LNCaP clone FGC (cell line): Measurements from ENCODE around the gene VPREB3.

Source experiments
- DNase-seq: peaks from one replicate; pipeline ENCODE4 v3.0.0-alpha.2; 2011; ENCODE audit warnings: low read depth
- H3K4me3 ChIP-seq: 2 replicates; pipeline ENCODE4 v1.5.1; 2011; ENCODE audit warnings: mild to moderate bottlenecking, low read depth, low read length, control low read depth
- TF ChIP-seq, protein P1 (sequence below): IDR thresholded peaks from 2 replicates; pipeline ENCODE4 v1.5.1; 2012; ENCODE audit warnings: mild to moderate bottlenecking; ENCODE audit not compliant: control insufficient read depth, insufficient read depth; ENCODE audit errors: extremely low read depth

The VPREB3 gene

DNA sequence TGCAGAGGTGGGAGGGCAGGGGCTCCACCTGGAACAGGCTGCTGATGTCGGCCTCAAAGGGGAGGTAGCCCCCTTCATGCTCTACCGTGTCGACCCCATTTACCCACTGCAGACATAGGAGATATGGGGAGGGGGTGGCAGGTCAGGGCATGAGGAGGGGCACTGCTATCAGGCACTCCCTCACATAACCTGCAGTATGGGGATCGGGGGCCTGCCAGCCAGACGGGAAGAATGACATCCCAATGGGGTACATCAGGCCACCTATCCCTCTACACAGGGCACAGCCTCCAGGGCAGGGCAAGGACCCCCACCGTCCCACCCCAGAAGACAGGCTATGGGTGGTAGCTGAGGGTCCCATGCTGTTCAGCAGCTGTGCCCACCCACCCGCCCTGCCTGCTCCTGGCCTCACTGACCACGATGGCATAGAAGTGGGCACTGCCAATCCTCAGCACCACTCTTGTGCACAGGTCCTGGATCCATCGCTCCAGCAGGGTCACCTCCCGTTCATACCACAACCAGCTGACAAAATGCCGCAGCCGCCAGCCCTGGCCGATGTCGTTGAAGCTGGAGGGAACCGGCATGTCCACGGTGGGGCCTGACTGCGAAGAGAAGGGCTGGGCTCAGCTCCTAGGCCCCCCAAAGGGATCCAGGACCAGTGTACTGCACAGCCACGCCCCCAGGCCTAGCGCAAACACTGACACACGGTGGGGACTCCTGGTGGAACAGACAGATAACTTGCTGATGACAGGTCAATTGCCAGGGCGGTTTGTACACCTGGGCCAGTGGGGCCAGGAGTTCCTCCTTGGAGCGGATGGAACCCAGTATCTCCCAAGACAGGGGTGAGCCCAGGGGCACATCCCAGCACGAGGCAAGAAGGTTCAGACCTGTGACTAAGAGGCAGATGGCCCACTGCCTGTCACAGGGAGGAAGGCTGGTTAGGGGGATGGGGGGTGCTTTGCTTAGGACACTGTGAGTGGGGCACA is 39.3 kb downstream of the VPREB3 start:
- TF ChIP-seq, protein P1, sequence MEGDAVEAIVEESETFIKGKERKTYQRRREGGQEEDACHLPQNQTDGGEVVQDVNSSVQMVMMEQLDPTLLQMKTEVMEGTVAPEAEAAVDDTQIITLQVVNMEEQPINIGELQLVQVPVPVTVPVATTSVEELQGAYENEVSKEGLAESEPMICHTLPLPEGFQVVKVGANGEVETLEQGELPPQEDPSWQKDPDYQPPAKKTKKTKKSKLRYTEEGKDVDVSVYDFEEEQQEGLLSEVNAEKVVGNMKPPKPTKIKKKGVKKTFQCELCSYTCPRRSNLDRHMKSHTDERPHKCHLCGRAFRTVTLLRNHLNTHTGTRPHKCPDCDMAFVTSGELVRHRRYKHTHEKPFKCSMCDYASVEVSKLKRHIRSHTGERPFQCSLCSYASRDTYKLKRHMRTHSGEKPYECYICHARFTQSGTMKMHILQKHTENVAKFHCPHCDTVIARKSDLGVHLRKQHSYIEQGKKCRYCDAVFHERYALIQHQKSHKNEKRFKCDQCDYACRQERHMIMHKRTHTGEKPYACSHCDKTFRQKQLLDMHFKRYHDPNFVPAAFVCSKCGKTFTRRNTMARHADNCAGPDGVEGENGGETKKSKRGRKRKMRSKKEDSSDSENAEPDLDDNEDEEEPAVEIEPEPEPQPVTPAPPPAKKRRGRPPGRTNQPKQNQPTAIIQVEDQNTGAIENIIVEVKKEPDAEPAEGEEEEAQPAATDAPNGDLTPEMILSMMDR: no peak
- DNase-seq: no peak
- no peak overlapping the region for H3K4me3 ChIP-seq

DNA sequence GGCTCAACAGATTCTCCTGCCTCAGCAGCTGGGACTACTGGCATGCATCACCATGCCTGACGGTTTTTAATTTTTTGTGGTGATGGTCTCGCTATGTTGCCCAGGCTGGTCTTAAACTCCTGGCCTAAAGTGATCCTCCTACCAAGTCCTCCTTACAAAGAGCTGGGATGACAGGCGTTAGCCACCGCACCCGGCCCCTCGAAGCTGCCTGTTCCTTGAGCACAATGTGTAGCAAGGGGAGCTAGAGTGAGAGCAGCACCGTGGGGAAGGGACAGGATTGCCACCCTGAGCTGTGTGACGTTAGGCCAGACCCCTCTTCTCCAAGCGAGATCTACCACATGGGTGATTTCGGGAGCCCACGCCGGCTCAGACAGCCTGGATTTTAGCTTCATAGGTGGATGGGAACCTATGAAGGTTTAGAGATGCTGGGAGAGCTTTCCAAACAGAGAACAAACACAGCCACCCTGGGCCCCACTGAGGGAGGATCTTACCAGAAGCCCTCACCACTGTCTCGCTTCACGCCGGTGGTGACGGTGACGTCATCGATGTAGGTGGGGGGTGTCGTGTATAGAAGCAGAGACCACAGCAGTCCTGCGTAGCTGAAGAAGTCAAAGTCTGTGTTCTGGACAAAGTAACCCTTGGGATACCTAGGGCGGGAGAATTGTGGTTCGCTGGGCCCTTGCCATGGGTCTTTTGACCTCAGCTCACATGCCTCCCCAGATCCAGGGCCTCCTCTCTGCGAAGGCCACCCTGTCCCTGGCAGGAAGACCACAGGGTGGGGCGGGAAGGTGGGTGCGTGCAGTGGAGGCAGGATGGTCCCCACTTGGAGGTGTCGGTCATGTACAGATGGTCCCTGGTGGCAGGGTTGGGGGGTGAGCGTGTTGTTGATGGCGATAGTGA is 40.3 kb downstream of the VPREB3 start:
- DNase-seq: no peak
- TF ChIP-seq, protein P1: no peak

DNA sequence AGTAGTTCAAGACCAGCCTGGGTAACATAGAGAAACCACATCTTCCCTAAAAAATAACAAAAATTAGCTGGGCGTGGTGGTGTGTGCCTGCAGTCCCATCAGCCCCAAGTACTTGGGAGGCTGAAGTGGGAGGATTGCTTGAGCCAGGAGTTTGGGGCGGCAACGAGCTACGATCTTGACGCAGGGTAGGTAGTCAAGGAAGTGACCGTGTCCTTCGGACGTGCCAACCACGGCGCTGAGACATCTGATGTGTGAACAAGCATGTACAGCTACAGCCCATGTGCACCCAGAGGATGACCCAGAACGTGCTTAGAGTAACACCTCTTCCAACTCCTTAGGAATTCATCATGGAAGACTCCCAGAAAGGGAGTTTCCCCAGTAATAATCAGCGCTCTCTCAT is 42.0 kb downstream of the VPREB3 start:
- H3K4me3 ChIP-seq: no peak overlapping the region
- no peak for DNase-seq
- TF ChIP-seq, protein P1: no peak

More for the DNA sequence above, 40.3 kb downstream of the VPREB3 start:
- no peak overlapping the region for H3K4me3 ChIP-seq

DNA sequence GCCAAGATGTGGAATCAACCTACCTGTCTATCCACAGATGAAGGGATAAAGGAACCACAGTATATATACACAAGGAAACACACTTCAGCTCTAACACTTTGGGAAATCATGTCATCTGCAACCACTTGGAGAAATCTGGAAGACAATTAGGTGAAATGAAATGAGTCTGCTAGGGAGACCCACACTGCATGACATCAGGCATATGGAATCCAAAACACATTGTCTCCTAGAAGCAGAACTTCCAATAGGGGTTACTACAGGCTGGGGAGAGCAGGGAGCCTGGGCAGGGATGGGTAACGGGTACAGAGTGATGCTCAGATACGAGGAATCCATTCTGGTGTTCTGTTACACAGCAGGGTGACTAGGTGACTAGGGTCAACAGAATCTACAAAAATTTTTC is 45.1 kb downstream of the VPREB3 start:
- no peak overlapping the region for H3K4me3 ChIP-seq
- TF ChIP-seq, protein P1: no peak
- DNase-seq: no peak

DNA sequence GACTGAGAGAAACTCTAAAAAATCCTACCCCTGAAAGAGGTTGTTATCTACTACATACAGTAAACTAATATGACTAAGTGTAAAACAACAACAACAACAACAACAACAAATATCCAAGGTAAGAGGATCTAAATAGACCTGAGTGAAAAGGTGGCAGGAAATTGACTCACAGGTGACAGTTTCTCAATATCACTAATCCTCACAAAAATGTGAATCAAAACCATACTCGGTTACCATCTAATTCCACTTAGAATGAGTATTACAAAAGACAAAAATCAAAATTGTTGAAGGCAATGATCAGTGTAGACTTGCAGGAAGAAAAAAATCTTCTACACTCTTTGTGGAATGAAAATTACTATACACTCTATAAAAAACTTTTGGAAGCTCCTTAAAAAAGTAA is 46.0 kb downstream of the VPREB3 start:
- H3K4me3 ChIP-seq: no peak overlapping the region
- TF ChIP-seq, protein P1: no peak
- no peak for DNase-seq

DNA sequence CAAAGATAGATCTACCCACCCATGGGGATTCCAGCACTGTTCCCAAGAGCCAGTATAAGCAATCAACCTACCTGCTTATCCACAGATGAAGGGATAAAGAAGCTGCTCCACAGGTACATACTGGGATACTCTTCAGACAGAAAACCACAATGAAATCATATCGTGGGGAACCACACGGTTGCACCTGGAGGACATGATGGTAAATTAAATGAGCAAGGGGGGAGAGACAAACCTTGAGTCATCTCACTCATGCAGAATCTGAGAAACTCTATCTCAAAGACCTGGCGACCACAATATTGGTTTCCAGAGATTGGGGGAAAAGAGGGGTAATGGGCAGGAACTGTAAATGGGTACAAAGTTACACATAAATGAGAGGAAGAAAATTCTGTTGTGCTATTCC is 48.9 kb downstream of the VPREB3 start:
- TF ChIP-seq, protein P1: no peak
- H3K4me3 ChIP-seq: no peak overlapping the region
- no peak for DNase-seq
